ENCODE results near the gene BCORL1. TPM values are rescaled to one million over a fixed set of nuclear protein-coding genes. Genes with fewer than 3 reads are reported as not detected.

BCORL1 gene
- total and polyA plus RNA-seq, 2 of the 8 experiments (the other 6 are each of a cell fraction or from before 2014, with no cell fraction given): 1.4 to 6.2 TPM

DNA sequence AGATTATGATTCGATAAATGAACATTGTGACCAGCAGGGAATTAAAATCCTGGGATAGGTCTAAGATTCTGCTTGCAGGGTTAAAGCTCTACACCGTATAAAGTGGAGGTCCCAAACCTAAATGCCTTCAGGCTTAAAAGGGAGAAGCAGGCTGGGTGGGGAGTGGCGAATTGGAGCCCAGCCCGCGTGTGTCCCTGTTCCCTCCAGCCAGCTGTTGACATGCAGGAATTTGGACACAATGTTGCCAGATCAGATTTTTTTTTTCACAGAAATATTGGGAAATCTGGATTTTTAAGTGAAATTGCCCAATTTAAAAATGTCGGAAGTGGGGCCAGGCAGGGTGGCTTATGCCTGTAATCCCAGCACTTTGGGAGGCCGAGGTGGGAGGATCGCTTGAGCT lies 67.4 kb downstream of the BCORL1 start (continued):
- TF ChIP-seq EGR1 (IDR thresholded peaks at IDR 0.05; ENCODE audit: borderline replicate concordance, low read depth, low read length) (no peak), TEAD4 (IDR thresholded peaks at IDR 0.05; ENCODE audit: low read depth, low read length) (no peak), FOSL1 (IDR thresholded peaks at IDR 0.05; ENCODE audit: insufficient read depth, low read depth, low read length) (no peak), CREB1 (IDR thresholded peaks at IDR 0.05) (no peak)
